IMR-90 (cell line): ENCODE data around the gene RBMS3. TPM values are rescaled to one million over a fixed set of nuclear protein-coding genes. Genes with fewer than 3 reads are reported as not detected.

Experiments
- ATAC-seq: fragments of 200-7000 bp; cut with Tn5 transposase; 2 replicates; pipeline ENCODE4 v1.9.1; 2020; ENCODE audit warnings: low read depth, mild to moderate bottlenecking, moderate library complexity
- BruUV-seq: library from RNA; stranded (reverse); fragments of 400-500 nt; replicated peaks from 2 replicates; lab custom pipeline; 2021; lab: Mats Ljungman, UMichigan
- CTCF ChIA-PET: fragments of 300-600 bp; formaldehyde crosslinking; extraction: SDS; loops from one replicate; lab custom pipeline; 2021; ENCODE audit warnings: antibody characterized with exemption; lab: Yijun Ruan, JAX
- POLR2A ChIA-PET: fragments of 300-600 bp; sonication (Branson Sonifier 250); formaldehyde crosslinking; loops from one replicate; lab custom pipeline; 2022; ENCODE audit warnings: antibody characterized with exemption; ENCODE audit not compliant: unreplicated experiment; lab: Charles Lee
- DNase-seq: peaks from one replicate; pipeline ENCODE4 v3.0.0; 2013
- H2AFZ ChIP-seq: replicated peaks from 2 replicates; pipeline ENCODE3; 2013; ENCODE audit warnings: low read length, mild to moderate bottlenecking; ENCODE audit not compliant: poor library complexity
- H2AK5ac ChIP-seq: 2 replicates; pipeline ENCODE4 v1.6.1; 2013; ENCODE audit warnings: low read depth, low read length, inconsistent platforms
- H2AK9ac ChIP-seq: replicated peaks from 2 replicates; pipeline ENCODE3; 2013; ENCODE audit warnings: mild to moderate bottlenecking, low read depth, low read length, moderate library complexity; ENCODE audit not compliant: poor library complexity
- H2BK120ac ChIP-seq: 2 replicates; pipeline ENCODE4 v1.6.1; 2013; ENCODE audit warnings: low read depth, low read length, inconsistent platforms
- H2BK15ac ChIP-seq: 3 replicates; pipeline ENCODE4 v1.6.1; 2013; ENCODE audit warnings: low read depth, low read length, inconsistent platforms
- H2BK20ac ChIP-seq: 2 replicates; pipeline ENCODE4 v1.6.1; 2013; ENCODE audit warnings: low read depth, mild to moderate bottlenecking, inconsistent platforms, low read length, moderate library complexity
- H2BK5ac ChIP-seq: 2 replicates; pipeline ENCODE4 v1.6.1; 2013; ENCODE audit warnings: mild to moderate bottlenecking, low read depth, low read length, inconsistent platforms; ENCODE audit not compliant: poor library complexity, severe bottlenecking
- H3K14ac ChIP-seq: replicated peaks from 2 replicates; pipeline ENCODE4 v1.6.1; 2013; ENCODE audit warnings: low read depth, low read length, inconsistent platforms
- H3K18ac ChIP-seq: 2 replicates; pipeline ENCODE4 v1.6.1; 2013; ENCODE audit warnings: low read depth, low read length, control low read depth
- H3K23ac ChIP-seq: 2 replicates; pipeline ENCODE4 v1.6.1; 2013; ENCODE audit warnings: low read depth, low read length, inconsistent platforms
- H3K27ac ChIP-seq: 2 replicates; pipeline ENCODE4 v1.5.1; 2013; ENCODE audit warnings: mild to moderate bottlenecking, control low read depth, low read length; ENCODE audit not compliant: insufficient read depth
- H3K27me3 ChIP-seq: 2 replicates; pipeline ENCODE4 v1.6.1; 2013; ENCODE audit warnings: low read length; ENCODE audit not compliant: control insufficient read depth, insufficient read depth
- H3K36me3 ChIP-seq: 2 replicates; pipeline ENCODE4 v1.6.1; 2013; ENCODE audit warnings: low read length, mixed read lengths; ENCODE audit not compliant: control insufficient read depth, insufficient read depth
- H3K4ac ChIP-seq: 2 replicates; pipeline ENCODE4 v1.6.1; 2013; ENCODE audit warnings: low read depth, low read length, inconsistent platforms
- H3K4me1 ChIP-seq: 2 replicates; pipeline ENCODE4 v1.6.1; 2013; ENCODE audit warnings: low read length, mixed read lengths; ENCODE audit not compliant: control insufficient read depth, insufficient read depth
- H3K4me2 ChIP-seq: 2 replicates; pipeline ENCODE4 v1.6.1; 2013; ENCODE audit warnings: low read depth, mild to moderate bottlenecking, control low read depth, low read length, moderate library complexity
- H3K4me3 ChIP-seq: 2 replicates; pipeline ENCODE4 v1.5.1; 2013; ENCODE audit warnings: low read depth, mild to moderate bottlenecking, control low read depth, low read length, moderate library complexity; ENCODE audit not compliant: insufficient read depth
- H3K56ac ChIP-seq: 2 replicates; pipeline ENCODE4 v1.6.1; 2013; ENCODE audit warnings: low read length, inconsistent platforms; ENCODE audit not compliant: insufficient read depth; ENCODE audit errors: extremely low read depth
- H3K79me1 ChIP-seq, 2 experiments: 2 replicates each; pipeline ENCODE4 v1.6.1; 2013; ENCODE audit warnings: low read length in 2 of 2, inconsistent platforms in 1 of 2, low read depth in 1 of 2
- H3K9ac ChIP-seq: 2 replicates; pipeline ENCODE4 v1.6.1; 2013; ENCODE audit warnings: low read depth, low read length, control low read depth
- H3K9me1 ChIP-seq: 2 replicates; pipeline ENCODE4 v1.6.1; 2013; ENCODE audit warnings: low read length, inconsistent platforms; ENCODE audit not compliant: insufficient read depth
- H3K9me3 ChIP-seq: 2 replicates; pipeline ENCODE4 v1.6.1; 2013; ENCODE audit warnings: low read length; ENCODE audit not compliant: control insufficient read depth, insufficient read depth
- H4K20me1 ChIP-seq: 2 replicates; pipeline ENCODE4 v1.6.1; 2013; ENCODE audit warnings: low read length, inconsistent platforms; ENCODE audit not compliant: insufficient read depth
- H4K5ac ChIP-seq: 2 replicates; pipeline ENCODE4 v1.6.1; 2013; ENCODE audit warnings: mild to moderate bottlenecking, low read depth, low read length, control low read depth
- H4K8ac ChIP-seq, 2 experiments: 2 replicates each; pipeline ENCODE4 v1.6.1; 2013; ENCODE audit warnings: low read depth in 2 of 2, low read length in 2 of 2, control low read depth in 1 of 2, inconsistent platforms in 1 of 2
- H4K91ac ChIP-seq: 2 replicates; pipeline ENCODE4 v1.6.1; 2013; ENCODE audit warnings: low read depth, low read length, inconsistent platforms; ENCODE audit not compliant: insufficient read depth
- CEBPB ChIP-seq: IDR thresholded peaks from 2 replicates; pipeline ENCODE4 v1.6.1; 2012; ENCODE audit warnings: low read depth, low read length, improper control_type of control experiment
- FOS ChIP-seq: fragments of 150-350 bp; IDR thresholded peaks from 2 replicates; pipeline ENCODE4 v1.6.1; 2016; ENCODE audit warnings: low read depth, low read length
- RCOR1 ChIP-seq: IDR thresholded peaks from 2 replicates; pipeline ENCODE4 v1.6.1; 2012; ENCODE audit warnings: mild to moderate bottlenecking, low read length, improper control_type of control experiment; ENCODE audit not compliant: insufficient replicate concordance
- WGBS, 2 experiments: methylation state at CpG; one replicate each; pipeline versions ENCODE4 v1.1.5 to v1.1.7; 2013; ENCODE audit warnings: missing lambda C conversion rate in 2 of 2; ENCODE audit not compliant: insufficient read length in 1 of 2; ENCODE audit errors: extremely low coverage in 2 of 2; 5-methylcytosine and 5-hydroxymethylcytosine counted together
- dilution Hi-C: fragments of 300-500 bp; cut with HindIII; formaldehyde crosslinking; loops from one replicate; pipeline ENCODE4 v1.14.3; 2018; ENCODE audit warnings: low sequenced_read_pairs; ENCODE audit not compliant: unreplicated experiment
- in situ Hi-C: fragments of 300-500 bp; cut with MboI; formaldehyde crosslinking; loops from 3 replicates; pipeline ENCODE4 v1.14.3; 2019; ENCODE audit warnings: low sequenced_read_pairs, inconsistent platforms, mixed read lengths
- intact Hi-C: fragments of 100-400 bp; cut with micrococcal nuclease; formaldehyde crosslinking; loops from 2 replicates; pipeline ENCODE4 v1.10.0; 2022
- polyA plus RNA-seq, 3 experiments: library from polyadenylated mRNA; depleted of rRNA; stranded (reverse); fragments of >200 nt; gene quantifications; 2 replicates each; pipeline ENCODE4 v1.2.3, GENCODE V29; 2012; ENCODE audit warnings: low replicate concordance in 1 of 3
- total RNA-seq: library from RNA; depleted of rRNA; stranded (reverse); fragments of >200 nt; gene quantifications from 2 replicates; pipeline ENCODE4 v1.2.3, GENCODE V29; 2012

The RBMS3 gene
- total and polyA plus RNA-seq, 2 of the 4 experiments (the other 2 are of a cell fraction): 15.2 to 127 TPM

- peak overlapping the region; percentile 90 for H2BK5ac ChIP-seq
- WGBS, 2 experiments: no CpG with 5 or more reads among the region's 7 CpGs
- no peak overlapping the region for H3K9ac ChIP-seq
- no peak overlapping the region for H2AK5ac ChIP-seq
- no peaks in the 10 kb centered on the region for H3K27me3 ChIP-seq
- H3K9me1 ChIP-seq: peaks cover 6% of the 10 kb centered on the region
- intact Hi-C loops (loop anchor here (1.0 to 10.0 kb wide), 2 partner anchors 64 to 134 kb away; no protein-coding TSS in a partner anchor), dilution Hi-C loops (no loop called here), in situ Hi-C loops (no loop called here)
- no peak overlapping the region for H2AK9ac ChIP-seq
- peak overlapping the region; percentile 65; the same call in 1 of the 2 replicates for H3K27ac ChIP-seq
- DNase-seq (peak; percentile 85), ATAC-seq (peak; percentile 60)
- H4K91ac ChIP-seq: peak overlapping the region; percentile 6
- peak overlapping the region; percentile 63 to 77; a peak in 3 of 4 replicates for H4K8ac ChIP-seq
- BruUV-seq: no TSS peak
- H2BK15ac ChIP-seq: 0 out of 3 replicates have a peak overlapping the region, but pooled peaks have one; percentile 67
- peak overlapping the region; percentile 72; the same call in 1 of the 2 replicates for H3K4me2 ChIP-seq
- peak overlapping the region; percentile 93 for H2BK120ac ChIP-seq
- peak overlapping the region; percentile 89; the same call in 1 of the 2 replicates for H3K4ac ChIP-seq
- peak overlapping the region; percentile 23; the same call in 1 of the 2 replicates for H3K23ac ChIP-seq
- peak overlapping the region; percentile 92; the same call in 1 of the 2 replicates for H3K18ac ChIP-seq
- no peaks in the 10 kb centered on the region for H3K36me3 ChIP-seq
- POLR2A ChIA-PET: no interaction called here
- H2BK20ac ChIP-seq: peak overlapping the region; percentile 27; the same call in 1 of the 2 replicates
- no peak overlapping the region for H2AFZ ChIP-seq
- no peak for TF ChIP-seq RCOR1
- TF ChIP-seq FOS: 0 out of 2 replicates have a peak, but pooled peaks have one; percentile 19
- peak; percentile 97 for TF ChIP-seq CEBPB
- no peaks in the 10 kb centered on the region for H3K9me3 ChIP-seq
- no peaks in the 10 kb centered on the region for H4K20me1 ChIP-seq
- H3K4me3 ChIP-seq: no peak overlapping the region
- peaks cover 21% of the 10 kb centered on the region for H3K4me1 ChIP-seq
- H3K56ac ChIP-seq: peak overlapping the region; percentile 41
- CTCF ChIA-PET: no interaction called here
- no peak overlapping the region; the same call in 1 of the 2 replicates for H3K14ac ChIP-seq
- peak overlapping the region; percentile 58 for H4K5ac ChIP-seq
- peaks cover 8 to 19% of the 10 kb centered on the region in 2 experiments for H3K79me1 ChIP-seq
Measured at GRCh38 chr3:29758434-29759322, 477.8 kb downstream of the RBMS3 start.
